ENCODE measurements around the gene RABGEF1. TPM values are rescaled to one million over a fixed set of nuclear protein-coding genes. Genes with fewer than 3 reads are reported as not detected.
"Not testable (repeated sequence)": the region's sequence is repeated elsewhere in the genome, so short reads cannot be mapped to it uniquely, and the experiment has no call there.

Gene RABGEF1
- polyA plus RNA-seq, 3 donors: 13.6 to 17.3 (median 17.1) TPM

GRCh38 chr7:66840316-66840715 lies 99.8 kb downstream of the RABGEF1 start:
- 100% methylated on average over 3 of the region's 5 CpGs for WGBS (ENCODE audit: insufficient coverage)
- no peak overlapping the region for H3K27ac ChIP-seq (ENCODE audit: low read depth in 1 of 2, low read length in 2 of 2)
- no peaks in the 10 kb centered on the region for H3K36me3 ChIP-seq (replicated peaks in 1 of 2; ENCODE audit: control insufficient read depth in 1 of 2, insufficient read depth in 2 of 2, low read length in 2 of 2)
- H3K4me1 Mint-ChIP-seq: peaks cover 21% of the 10 kb centered on the region
- no peak for DNase-seq
- TF ChIP-seq CTCF (IDR thresholded peaks at IDR 0.05): no peak
- peaks cover 0 to 4% (median 2%) of the 10 kb centered on the region in 3 donors for H3K27me3 Mint-ChIP-seq (ENCODE audit: low read depth in 3 of 3)
- H3K9me3 Mint-ChIP-seq: peaks cover 0 to 14% (median 9%) of the 10 kb centered on the region in 7 donors
- H3K4me1 ChIP-seq (ENCODE audit: control insufficient read depth in 1 of 2, insufficient read depth in 2 of 2, low read length in 2 of 2): peaks cover 16 to 19% of the 10 kb centered on the region in 2 donors
- H3K79me2 ChIP-seq (ENCODE audit: insufficient read depth, low read length): peaks cover 2% of the 10 kb centered on the region
- no peak overlapping the region for H3K9ac ChIP-seq (ENCODE audit: insufficient read depth, low read length, poor library complexity, severe bottlenecking)
- H3K27ac Mint-ChIP-seq: peak overlapping the region in 1 of 7 donors; percentile 22
- no peak overlapping the region for H2AFZ ChIP-seq (ENCODE audit: insufficient read depth, low read depth, low read length, poor library complexity, severe bottlenecking)
- H3K4me2 ChIP-seq (replicated peaks; ENCODE audit: extremely low read depth, low read length, poor library complexity, severe bottlenecking): no peak overlapping the region
- H3K4me3 ChIP-seq (replicated peaks in 1 of 3; ENCODE audit: low read depth in 2 of 3, low read length in 3 of 3): no peak overlapping the region
- H3K4me3 Mint-ChIP-seq: no peak overlapping the region
- peaks cover 5 to 8% of the 10 kb centered on the region in 2 donors for H3K9me3 ChIP-seq (replicated peaks in 1 of 2; ENCODE audit: control insufficient read depth in 1 of 2, insufficient read depth in 1 of 2, low read length in 2 of 2)
- no peaks in the 10 kb centered on the region for H4K20me1 ChIP-seq (ENCODE audit: insufficient read depth, low read length)
- intact Hi-C loops (cut with micrococcal nuclease): loop anchor here (5.0 kb wide), 3 partner anchors 82 to 157 kb away; partner anchors contain the start of genes RABGEF1 (in 1 of the 2), SBDS (in 1 of the 2), TMEM248 (in 1 of the 2) and TYW1 (in 1 of the 2)
- H3K27me3 ChIP-seq (ENCODE audit: control insufficient read depth in 2 of 2, insufficient read depth in 2 of 2, low read length in 2 of 2): no peaks in the 10 kb centered on the region
- H3K36me3 Mint-ChIP-seq: no peaks in the 10 kb centered on the region

- no peak overlapping the region for H2AFZ ChIP-seq (ENCODE audit: insufficient read depth, low read depth, low read length, poor library complexity, severe bottlenecking)
- Mint-ChIP-seq H3K4me3 (no peak overlapping the region), H3K27me3 (ENCODE audit: low read depth in 3 of 3) (peaks cover 0 to 4% (median 2%) of the 10 kb centered on the region in 3 donors), H3K4me1 (peaks cover 26% of the 10 kb centered on the region), H3K36me3 (no peaks in the 10 kb centered on the region), H3K27ac (no peak overlapping the region), H3K9me3 (peaks cover 0 to 9% (median 4%) of the 10 kb centered on the region in 7 donors)
- H4K20me1 ChIP-seq (ENCODE audit: insufficient read depth, low read length): no peaks in the 10 kb centered on the region
- WGBS (ENCODE audit: insufficient coverage): 100% methylated on average over 2 of the region's 5 CpGs
- H3K4me3 ChIP-seq (replicated peaks in 1 of 3; ENCODE audit: low read depth in 2 of 3, low read length in 3 of 3): no peak overlapping the region
- intact Hi-C loops (cut with micrococcal nuclease): loop anchor here (5.0 kb wide), 3 partner anchors 80 to 155 kb away; partner anchors contain the start of genes RABGEF1 (in 1 of the 2), SBDS (in 1 of the 2), TMEM248 (in 1 of the 2) and TYW1 (in 1 of the 2)
- H3K79me2 ChIP-seq (ENCODE audit: insufficient read depth, low read length): peaks cover 6% of the 10 kb centered on the region
- no peak for TF ChIP-seq CTCF (IDR thresholded peaks at IDR 0.05)
- no peak overlapping the region for H3K9ac ChIP-seq (ENCODE audit: insufficient read depth, low read length, poor library complexity, severe bottlenecking)
- no peak overlapping the region for H3K27ac ChIP-seq (ENCODE audit: low read depth in 1 of 2, low read length in 2 of 2)
- H3K4me1 ChIP-seq (ENCODE audit: control insufficient read depth in 1 of 2, insufficient read depth in 2 of 2, low read length in 2 of 2): peaks cover 19 to 32% of the 10 kb centered on the region in 2 donors
- H3K9me3 ChIP-seq (replicated peaks in 1 of 2; ENCODE audit: control insufficient read depth in 1 of 2, insufficient read depth in 1 of 2, low read length in 2 of 2): peaks cover under 1 to 3% of the 10 kb centered on the region in 2 donors
- no peaks in the 10 kb centered on the region for H3K36me3 ChIP-seq (replicated peaks in 1 of 2; ENCODE audit: control insufficient read depth in 1 of 2, insufficient read depth in 2 of 2, low read length in 2 of 2)
- H3K27me3 ChIP-seq (ENCODE audit: control insufficient read depth in 2 of 2, insufficient read depth in 2 of 2, low read length in 2 of 2): no peaks in the 10 kb centered on the region
- H3K4me2 ChIP-seq (replicated peaks; ENCODE audit: extremely low read depth, low read length, poor library complexity, severe bottlenecking): no peak overlapping the region
- DNase-seq: no peak
Measured at GRCh38 chr7:66841898-66842297, 101.4 kb downstream of the RABGEF1 start.

GRCh38 chr7:66843492-66843891 lies 103.0 kb downstream of the RABGEF1 start:
- not testable (repeated sequence) for DNase-seq; H3K27me3 ChIP-seq (ENCODE audit: control insufficient read depth in 2 of 2, insufficient read depth in 2 of 2, low read length in 2 of 2); H3K9me3 Mint-ChIP-seq; H3K27me3 Mint-ChIP-seq (ENCODE audit: low read depth in 3 of 3); H3K36me3 ChIP-seq (replicated peaks in 1 of 2; ENCODE audit: control insufficient read depth in 1 of 2, insufficient read depth in 2 of 2, low read length in 2 of 2); H3K36me3 Mint-ChIP-seq; H4K20me1 ChIP-seq (ENCODE audit: insufficient read depth, low read length); H3K79me2 ChIP-seq (ENCODE audit: insufficient read depth, low read length); H3K9me3 ChIP-seq (replicated peaks in 1 of 2; ENCODE audit: control insufficient read depth in 1 of 2, insufficient read depth in 1 of 2, low read length in 2 of 2)
- peak overlapping the region; percentile 70 to 100 (median 99) for H3K27ac Mint-ChIP-seq
- intact Hi-C loops (cut with micrococcal nuclease): loop anchor here (5.0 kb wide), 3 partner anchors 79 to 154 kb away; partner anchors contain the start of genes RABGEF1 (in 1 of the 2), SBDS (in 1 of the 2), TMEM248 (in 1 of the 2) and TYW1 (in 1 of the 2)
- Histone ChIP-seq H3K4me2 (replicated peaks; ENCODE audit: extremely low read depth, low read length, poor library complexity, severe bottlenecking) (peak overlapping the region; percentile 80), H3K9ac (ENCODE audit: insufficient read depth, low read length, poor library complexity, severe bottlenecking) (peak overlapping the region; percentile 96), H2AFZ (ENCODE audit: insufficient read depth, low read depth, low read length, poor library complexity, severe bottlenecking) (peak overlapping the region; percentile 98), H3K4me1 (ENCODE audit: control insufficient read depth in 1 of 2, insufficient read depth in 2 of 2, low read length in 2 of 2) (peaks cover 28 to 46% of the 10 kb centered on the region in 2 donors), H3K4me3 (replicated peaks in 1 of 3; ENCODE audit: low read depth in 2 of 3, low read length in 3 of 3) (peak overlapping the region in 1 of 3 experiments; percentile 92), H3K27ac (ENCODE audit: low read depth in 1 of 2, low read length in 2 of 2) (peak overlapping the region in 1 of 2 donors; percentile 99)
- whole genome bisulfite sequencing (ENCODE audit: insufficient coverage): 79% methylated on average over 6 of the region's 7 CpGs
- H3K4me3 Mint-ChIP-seq: peak overlapping the region; percentile 85 to 93
- H3K4me1 Mint-ChIP-seq: peaks cover 36% of the 10 kb centered on the region
